ENCODE measurements around the gene NME2.

NME2 gene

DNA sequence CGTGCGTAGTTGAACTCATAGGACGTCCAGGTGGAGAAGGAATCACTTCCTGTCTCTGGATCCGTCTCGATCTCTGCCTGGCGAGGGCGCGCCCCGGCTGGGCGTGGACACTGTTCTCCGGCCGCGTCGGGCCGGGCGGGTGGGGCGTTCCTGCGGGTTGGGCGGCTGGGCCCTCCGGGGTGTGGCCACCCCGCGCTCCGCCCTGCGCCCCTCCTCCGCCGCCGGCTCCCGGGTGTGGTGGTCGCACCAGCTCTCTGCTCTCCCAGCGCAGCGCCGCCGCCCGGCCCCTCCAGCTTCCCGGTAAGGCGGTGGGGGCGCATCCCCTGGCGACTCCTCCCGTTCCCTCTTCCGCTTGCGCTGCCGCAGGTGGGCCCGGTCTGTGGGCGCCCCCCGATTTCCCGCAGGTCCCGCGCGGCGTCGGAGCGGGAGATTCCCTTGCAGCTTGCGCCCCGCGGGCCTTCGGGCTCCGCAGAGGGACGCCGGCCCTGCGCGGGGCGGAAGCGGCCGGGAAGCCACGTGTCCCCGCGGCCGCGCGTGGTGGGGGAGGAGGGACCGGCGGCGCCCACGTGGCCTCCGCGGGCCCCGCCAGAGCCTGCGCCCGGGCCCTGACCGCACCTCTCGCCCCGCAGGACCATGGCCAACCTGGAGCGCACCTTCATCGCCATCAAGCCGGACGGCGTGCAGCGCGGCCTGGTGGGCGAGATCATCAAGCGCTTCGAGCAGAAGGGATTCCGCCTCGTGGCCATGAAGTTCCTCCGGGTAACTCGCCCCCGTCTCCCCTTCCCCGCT is at the start of gene NME2:
Gene NME2, plus strand, starts transcription at position 214 of the 789 bp plus-strand sequence. Its CDS starts 420 bp downstream, at position 634.
- H3K4me3 ChIP-seq (ENCODE audit: low read depth, low read length): peak within 1 kb of the TSS; percentile 88
- H3K36me3 ChIP-seq (ENCODE audit: control insufficient read depth in 2 of 2, insufficient read depth in 1 of 2, low read length in 2 of 2): peaks cover 61 to 63% of the 10 kb centered on the region in 2 experiments
- peak within 1 kb of the TSS; percentile 91 for H3K27ac ChIP-seq (ENCODE audit: extremely low read depth, low read depth, low read length)
- POLR2A ChIA-PET: interaction anchor here (0.5 to 3.0 kb wide), 11 partner anchors 9 to 300 kb away, joined by 3 to 36 read pairs (median 4); partner anchors contain the start of genes MBTD1, NME1, SPAG9 and TOB1
- no peaks in the 10 kb centered on the region for H3K9me3 ChIP-seq (ENCODE audit: control insufficient read depth, insufficient read depth, low read depth, low read length)
- CTCF ChIA-PET: interaction anchor here (1.1 to 2.0 kb wide), 3 partner anchors 10 to 384 kb away, joined by 5 to 10 read pairs (median 7); partner anchors contain the start of gene NME1
- H3K4me1 ChIP-seq (ENCODE audit: control insufficient read depth, insufficient read depth, low read length): 0 out of 2 replicates have a peak, but pooled peaks cover 5% of the 10 kb centered on the region
- TF ChIP-seq GLI2 (tag by site-specific recombination; IDR thresholded peaks at IDR 0.05; ENCODE audit: borderline replicate concordance, low read depth) (no peak), YY1 (tag by site-specific recombination; IDR thresholded peaks at IDR 0.05) (0 out of 2 replicates have a peak, but pooled peaks have one; percentile 32), ZIC2 (tag by site-specific recombination; IDR thresholded peaks at IDR 0.05) (peak; percentile 47; the same call in 1 of the 2 replicates), ZNF768 (tag by site-specific recombination; IDR thresholded peaks at IDR 0.05) (no peak), ZNF843 (tag by site-specific recombination; IDR thresholded peaks at IDR 0.05) (peak; percentile 1; the same call in 1 of the 2 replicates), HOXC10 (CRISPR knock-in tag; IDR thresholded peaks at IDR 0.05) (peak; percentile 93; the same call in 1 of the 2 replicates), ZNF830 (tag by site-specific recombination; IDR thresholded peaks at IDR 0.05; ENCODE audit: low read depth) (no peak), ZNF426 (tag by site-specific recombination; IDR thresholded peaks at IDR 0.05) (no peak), WT1 (tag by site-specific recombination; IDR thresholded peaks at IDR 0.05) (no peak), ZBTB8A (tag by site-specific recombination; IDR thresholded peaks at IDR 0.05) (peak; percentile 56), ZNF248 (tag by site-specific recombination; IDR thresholded peaks at IDR 0.05) (no peak), ZNF596 (tag by site-specific recombination; IDR thresholded peaks at IDR 0.05) (no peak), KLF1 (tag by site-specific recombination; IDR thresholded peaks at IDR 0.05) (peak; percentile 87), ZNF175 (tag by site-specific recombination; IDR thresholded peaks at IDR 0.05) (no peak), ZSCAN30 (tag by site-specific recombination; IDR thresholded peaks at IDR 0.05) (peak; percentile 15; the same call in 1 of the 2 replicates), ZBTB20 (tag by site-specific recombination; IDR thresholded peaks at IDR 0.05) (peak; percentile 50; the same call in 1 of the 2 replicates), TRIM28 (IDR thresholded peaks at IDR 0.05; ENCODE audit: borderline replicate concordance, low read length) (0 out of 2 replicates have a peak, but pooled peaks have one; percentile 5), ZNF112 (tag by site-specific recombination; IDR thresholded peaks at IDR 0.05) (no peak), ZNF654 (tag by site-specific recombination; IDR thresholded peaks at IDR 0.05; ENCODE audit: low read depth) (no peak), ZBTB48 (tag by site-specific recombination; IDR thresholded peaks at IDR 0.05) (peak; percentile 47; the same call in 1 of the 2 replicates), SP2 (tag by site-specific recombination; IDR thresholded peaks at IDR 0.05) (peak; percentile 60; the same call in 1 of the 2 replicates), YY2 (tag by site-specific recombination; IDR thresholded peaks at IDR 0.05) (no peak), KLF9 (tag by site-specific recombination; IDR thresholded peaks at IDR 0.05; ENCODE audit: low read depth) (peak; percentile 77; the same call in 1 of the 2 replicates), ZBTB17 (tag by site-specific recombination; IDR thresholded peaks at IDR 0.05) (peak; percentile 2; the same call in 1 of the 2 replicates)
- TF ChIP-seq, protein P1, sequence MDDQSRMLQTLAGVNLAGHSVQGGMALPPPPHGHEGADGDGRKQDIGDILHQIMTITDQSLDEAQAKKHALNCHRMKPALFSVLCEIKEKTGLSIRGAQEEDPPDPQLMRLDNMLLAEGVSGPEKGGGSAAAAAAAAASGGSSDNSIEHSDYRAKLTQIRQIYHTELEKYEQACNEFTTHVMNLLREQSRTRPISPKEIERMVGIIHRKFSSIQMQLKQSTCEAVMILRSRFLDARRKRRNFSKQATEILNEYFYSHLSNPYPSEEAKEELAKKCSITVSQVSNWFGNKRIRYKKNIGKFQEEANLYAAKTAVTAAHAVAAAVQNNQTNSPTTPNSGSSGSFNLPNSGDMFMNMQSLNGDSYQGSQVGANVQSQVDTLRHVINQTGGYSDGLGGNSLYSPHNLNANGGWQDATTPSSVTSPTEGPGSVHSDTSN (CRISPR knock-in tag; IDR thresholded peaks at IDR 0.05): 0 out of 2 replicates have a peak, but pooled peaks have one; percentile 20
- TF ChIP-seq, protein P2, sequence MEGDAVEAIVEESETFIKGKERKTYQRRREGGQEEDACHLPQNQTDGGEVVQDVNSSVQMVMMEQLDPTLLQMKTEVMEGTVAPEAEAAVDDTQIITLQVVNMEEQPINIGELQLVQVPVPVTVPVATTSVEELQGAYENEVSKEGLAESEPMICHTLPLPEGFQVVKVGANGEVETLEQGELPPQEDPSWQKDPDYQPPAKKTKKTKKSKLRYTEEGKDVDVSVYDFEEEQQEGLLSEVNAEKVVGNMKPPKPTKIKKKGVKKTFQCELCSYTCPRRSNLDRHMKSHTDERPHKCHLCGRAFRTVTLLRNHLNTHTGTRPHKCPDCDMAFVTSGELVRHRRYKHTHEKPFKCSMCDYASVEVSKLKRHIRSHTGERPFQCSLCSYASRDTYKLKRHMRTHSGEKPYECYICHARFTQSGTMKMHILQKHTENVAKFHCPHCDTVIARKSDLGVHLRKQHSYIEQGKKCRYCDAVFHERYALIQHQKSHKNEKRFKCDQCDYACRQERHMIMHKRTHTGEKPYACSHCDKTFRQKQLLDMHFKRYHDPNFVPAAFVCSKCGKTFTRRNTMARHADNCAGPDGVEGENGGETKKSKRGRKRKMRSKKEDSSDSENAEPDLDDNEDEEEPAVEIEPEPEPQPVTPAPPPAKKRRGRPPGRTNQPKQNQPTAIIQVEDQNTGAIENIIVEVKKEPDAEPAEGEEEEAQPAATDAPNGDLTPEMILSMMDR (tag by site-specific recombination; IDR thresholded peaks at IDR 0.05): peak; percentile 48
- TF ChIP-seq, protein P3, sequence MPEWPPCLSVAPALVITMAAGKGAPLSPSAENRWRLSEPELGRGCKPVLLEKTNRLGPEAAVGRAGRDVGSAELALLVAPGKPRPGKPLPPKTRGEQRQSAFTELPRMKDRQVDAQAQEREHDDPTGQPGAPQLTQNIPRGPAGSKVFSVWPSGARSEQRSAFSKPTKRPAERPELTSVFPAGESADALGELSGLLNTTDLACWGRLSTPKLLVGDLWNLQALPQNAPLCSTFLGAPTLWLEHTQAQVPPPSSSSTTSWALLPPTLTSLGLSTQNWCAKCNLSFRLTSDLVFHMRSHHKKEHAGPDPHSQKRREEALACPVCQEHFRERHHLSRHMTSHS (tag by site-specific recombination; IDR thresholded peaks at IDR 0.05): no peak
- TF ChIP-seq, protein P4, sequence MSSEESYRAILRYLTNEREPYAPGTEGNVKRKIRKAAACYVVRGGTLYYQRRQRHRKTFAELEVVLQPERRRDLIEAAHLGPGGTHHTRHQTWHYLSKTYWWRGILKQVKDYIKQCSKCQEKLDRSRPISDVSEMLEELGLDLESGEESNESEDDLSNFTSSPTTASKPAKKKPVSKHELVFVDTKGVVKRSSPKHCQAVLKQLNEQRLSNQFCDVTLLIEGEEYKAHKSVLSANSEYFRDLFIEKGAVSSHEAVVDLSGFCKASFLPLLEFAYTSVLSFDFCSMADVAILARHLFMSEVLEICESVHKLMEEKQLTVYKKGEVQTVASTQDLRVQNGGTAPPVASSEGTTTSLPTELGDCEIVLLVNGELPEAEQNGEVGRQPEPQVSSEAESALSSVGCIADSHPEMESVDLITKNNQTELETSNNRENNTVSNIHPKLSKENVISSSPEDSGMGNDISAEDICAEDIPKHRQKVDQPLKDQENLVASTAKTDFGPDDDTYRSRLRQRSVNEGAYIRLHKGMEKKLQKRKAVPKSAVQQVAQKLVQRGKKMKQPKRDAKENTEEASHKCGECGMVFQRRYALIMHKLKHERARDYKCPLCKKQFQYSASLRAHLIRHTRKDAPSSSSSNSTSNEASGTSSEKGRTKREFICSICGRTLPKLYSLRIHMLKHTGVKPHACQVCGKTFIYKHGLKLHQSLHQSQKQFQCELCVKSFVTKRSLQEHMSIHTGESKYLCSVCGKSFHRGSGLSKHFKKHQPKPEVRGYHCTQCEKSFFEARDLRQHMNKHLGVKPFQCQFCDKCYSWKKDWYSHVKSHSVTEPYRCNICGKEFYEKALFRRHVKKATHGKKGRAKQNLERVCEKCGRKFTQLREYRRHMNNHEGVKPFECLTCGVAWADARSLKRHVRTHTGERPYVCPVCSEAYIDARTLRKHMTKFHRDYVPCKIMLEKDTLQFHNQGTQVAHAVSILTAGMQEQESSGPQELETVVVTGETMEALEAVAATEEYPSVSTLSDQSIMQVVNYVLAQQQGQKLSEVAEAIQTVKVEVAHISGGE (tag by site-specific recombination; conservative IDR thresholded peaks at IDR 0.05; ENCODE audit: low read depth): peak; percentile 24; the same call in 1 of the 2 replicates
- TF ChIP-seq, protein P5, sequence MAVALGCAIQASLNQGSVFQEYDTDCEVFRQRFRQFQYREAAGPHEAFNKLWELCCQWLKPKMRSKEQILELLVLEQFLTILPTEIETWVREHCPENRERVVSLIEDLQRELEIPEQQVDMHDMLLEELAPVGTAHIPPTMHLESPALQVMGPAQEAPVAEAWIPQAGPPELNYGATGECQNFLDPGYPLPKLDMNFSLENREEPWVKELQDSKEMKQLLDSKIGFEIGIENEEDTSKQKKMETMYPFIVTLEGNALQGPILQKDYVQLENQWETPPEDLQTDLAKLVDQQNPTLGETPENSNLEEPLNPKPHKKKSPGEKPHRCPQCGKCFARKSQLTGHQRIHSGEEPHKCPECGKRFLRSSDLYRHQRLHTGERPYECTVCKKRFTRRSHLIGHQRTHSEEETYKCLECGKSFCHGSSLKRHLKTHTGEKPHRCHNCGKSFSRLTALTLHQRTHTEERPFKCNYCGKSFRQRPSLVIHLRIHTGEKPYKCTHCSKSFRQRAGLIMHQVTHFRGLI (tag by site-specific recombination; IDR thresholded peaks at IDR 0.05): peak; percentile 95
